K562 (cell line): Measurements from ENCODE around the gene SPATS2. TPM values are rescaled to one million over a fixed set of nuclear protein-coding genes. Genes with fewer than 3 reads are reported as not detected.

Experiments used
- ADNP ChIP-seq: fragments of 200-800 bp; sonication (Bioruptor generic); IDR thresholded peaks from 2 replicates; pipeline ENCODE4 v1.6.1; 2016; ENCODE audit warnings: missing genetic modification characterization, missing compliant biosample characterization
- ARID4B ChIP-seq: sonication (generic); formaldehyde crosslinking; IDR thresholded peaks from 2 replicates; pipeline ENCODE4 v1.8.0; 2022; ENCODE audit warnings: mild to moderate bottlenecking, missing genetic modification reagents
- BHLHE40 ChIP-seq: IDR thresholded peaks from 2 replicates; pipeline ENCODE4 v1.6.1; 2011; ENCODE audit warnings: low read length, improper control_type of control experiment
- CREB1 ChIP-seq, 2 experiments: sonication (generic) in 1 of 2; formaldehyde crosslinking in 1 of 2; IDR thresholded peaks; 2 replicates each; pipeline versions ENCODE4 v1.6.1 to v1.8.0; 2012 to 2022; ENCODE audit warnings: inconsistent platforms in 1 of 2, mild to moderate bottlenecking in 1 of 2, missing genetic modification reagents in 1 of 2, moderate library complexity in 1 of 2
- GTF2F1 ChIP-seq: IDR thresholded peaks from 2 replicates; pipeline ENCODE4 v1.6.1; 2011; ENCODE audit warnings: low read depth, low read length, improper control_type of control experiment
- HES1 ChIP-seq: fragments of 450-650 bp; IDR thresholded peaks from 2 replicates; pipeline ENCODE4 v1.6.1; 2016; ENCODE audit warnings: low read depth, mild to moderate bottlenecking, moderate library complexity
- MEIS2 ChIP-seq: fragments of 450-650 bp; IDR thresholded peaks from 2 replicates; pipeline ENCODE4 v1.6.1; 2014; ENCODE audit warnings: mild to moderate bottlenecking; ENCODE audit not compliant: partially characterized antibody
- MYNN ChIP-seq, 2 experiments: sonication (generic); formaldehyde crosslinking in 1 of 2; IDR thresholded peaks; 2 replicates each; pipeline versions ENCODE4 v1.5.0 to v1.6.1; 2016 to 2020; ENCODE audit warnings: antibody characterized with exemption in 1 of 2, missing genetic modification reagents in 1 of 2
- NFE2L1 ChIP-seq: fragments of 450-650 bp; IDR thresholded peaks from 2 replicates; pipeline ENCODE4 v1.6.1; 2016; ENCODE audit warnings: missing genetic modification characterization, low read depth, mild to moderate bottlenecking, missing compliant biosample characterization, moderate library complexity, borderline replicate concordance
- SMARCB1 ChIP-seq: IDR thresholded peaks from 2 replicates; pipeline ENCODE4 v1.6.1; 2011; ENCODE audit warnings: improper control_type of control experiment, low read depth; ENCODE audit not compliant: insufficient read length
- SRF ChIP-seq, 2 experiments: fragments of 250-450, 450-650 bp in 1 of 2; sonication (Bioruptor Pico) in 1 of 2; sonication (generic) in 1 of 2; formaldehyde crosslinking; IDR thresholded peaks; 2 replicates each; pipeline versions ENCODE4 v1.5.0 to v1.5.1; 2020 to 2022; ENCODE audit warnings: mild to moderate bottlenecking in 1 of 2, missing genetic modification reagents in 1 of 2
- STAT5B ChIP-seq: fragments of 250-450 bp; sonication (Bioruptor Pico); IDR thresholded peaks from 2 replicates; pipeline ENCODE4 v1.8.0; 2021; ENCODE audit warnings: mild to moderate bottlenecking, inconsistent platforms
- USF2 ChIP-seq: sonication (generic); formaldehyde crosslinking; IDR thresholded peaks from 2 replicates; pipeline ENCODE4 v1.5.0; 2020; ENCODE audit warnings: missing genetic modification reagents
- ZBTB9 ChIP-seq: fragments of 450-650 bp; formaldehyde crosslinking; IDR thresholded peaks from 2 replicates; pipeline ENCODE4 v1.4.0; 2020; ENCODE audit warnings: mild to moderate bottlenecking, moderate library complexity
- ZNF134 ChIP-seq: fragments of 250-450 bp; sonication (Bioruptor Pico); conservative IDR thresholded peaks from 2 replicates; pipeline ENCODE4 v1.4.0; 2020
- ZNF239 ChIP-seq: fragments of 250-450 bp; sonication (Bioruptor Pico); IDR thresholded peaks from 2 replicates; pipeline ENCODE4 v1.4.0; 2020; ENCODE audit warnings: mild to moderate bottlenecking
- ZNF584 ChIP-seq: fragments of 200-800 bp; sonication (Bioruptor generic); IDR thresholded peaks from 2 replicates; pipeline ENCODE4 v1.6.1; 2016; ENCODE audit warnings: low read depth, mild to moderate bottlenecking, missing genetic modification characterization, missing compliant biosample characterization
- polyA plus RNA-seq, 8 experiments: library from polyadenylated mRNA; depleted of rRNA in 4 of 8; stranded (reverse) in 5 of 8; unstranded in 3 of 8; fragments of >200 nt; fragmentation: Nextera tagmentation in 2 of 8; fragmentation: Illumina TruSeq in 1 of 8; extraction: Ambion mirVana in 2 of 8; extraction: Trizol in 1 of 8; gene quantifications; 2 replicates each; pipeline versions ENCODE4 v1.2.1 to v1.2.3, GENCODE V29; 2011 to 2014; ENCODE audit warnings: inconsistent platforms in 1 of 8, missing spikeins in 1 of 8
- total RNA-seq, 7 experiments: library from RNA; depleted of rRNA in 6 of 7; stranded (reverse); fragments of >200 nt in 6 of 7; fragmentation: Illumina TruSeq in 2 of 7; extraction: Trizol in 2 of 7; gene quantifications; 2 replicates each; pipeline versions ENCODE4 v1.2.1 to v1.2.3, GENCODE V29; 2011 to 2021; ENCODE audit warnings: low replicate concordance in 1 of 7
- TF ChIP-seq, protein P1 (sequence below), 2 experiments: fragments of 450-650 bp; IDR thresholded peaks; 2 replicates each; pipeline ENCODE4 v1.6.1; 2016

SPATS2 gene
- total and polyA plus RNA-seq, 9 of the 15 experiments (the other 6 are each of a cell fraction or from before 2014, with no cell fraction given): 5.4 to 48.2 (median 17.5) TPM

- peak; percentile 35 for TF ChIP-seq BHLHE40
- TF ChIP-seq MYNN (IDR thresholded peaks at IDR 0.05): 0 out of 2 replicates have a peak, but pooled peaks have one; percentile 20
- TF ChIP-seq MYNN (CRISPR knock-in tag; IDR thresholded peaks at IDR 0.05): no peak
- TF ChIP-seq NFE2L1 (tag): no peak
- no peak for TF ChIP-seq ZNF239 (CRISPR knock-in tag)
- TF ChIP-seq HES1: no peak
- TF ChIP-seq ARID4B (CRISPR knock-in tag): peak; percentile 38; the same call in 1 of the 2 replicates
- TF ChIP-seq, protein P1, sequence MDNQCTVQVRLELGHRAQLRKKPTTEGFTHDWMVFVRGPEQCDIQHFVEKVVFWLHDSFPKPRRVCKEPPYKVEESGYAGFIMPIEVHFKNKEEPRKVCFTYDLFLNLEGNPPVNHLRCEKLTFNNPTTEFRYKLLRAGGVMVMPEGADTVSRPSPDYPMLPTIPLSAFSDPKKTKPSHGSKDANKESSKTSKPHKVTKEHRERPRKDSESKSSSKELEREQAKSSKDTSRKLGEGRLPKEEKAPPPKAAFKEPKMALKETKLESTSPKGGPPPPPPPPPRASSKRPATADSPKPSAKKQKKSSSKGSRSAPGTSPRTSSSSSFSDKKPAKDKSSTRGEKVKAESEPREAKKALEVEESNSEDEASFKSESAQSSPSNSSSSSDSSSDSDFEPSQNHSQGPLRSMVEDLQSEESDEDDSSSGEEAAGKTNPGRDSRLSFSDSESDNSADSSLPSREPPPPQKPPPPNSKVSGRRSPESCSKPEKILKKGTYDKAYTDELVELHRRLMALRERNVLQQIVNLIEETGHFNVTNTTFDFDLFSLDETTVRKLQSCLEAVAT (IDR thresholded peaks at IDR 0.05): no peak
- TF ChIP-seq ZBTB9 (CRISPR knock-in tag): no peak
- no peak for TF ChIP-seq USF2 (CRISPR knock-in tag)
- no peak for TF ChIP-seq SMARCB1
- no peak for TF ChIP-seq CREB1 (IDR thresholded peaks at IDR 0.05)
- TF ChIP-seq CREB1 (CRISPR knock-in tag; IDR thresholded peaks at IDR 0.05): 0 out of 2 replicates have a peak, but pooled peaks have one; percentile 13
- TF ChIP-seq ZNF134 (CRISPR knock-in tag): no peak
- no peak for TF ChIP-seq MEIS2
- no peak for TF ChIP-seq STAT5B (CRISPR knock-in tag)
- TF ChIP-seq ZNF584: no peak
- TF ChIP-seq ADNP: no peak
- TF ChIP-seq SRF (CRISPR knock-in tag; IDR thresholded peaks at IDR 0.05): no peak
- no peak for TF ChIP-seq GTF2F1
These were observed 35.7 kb upstream of the SPATS2 start (continued) for GRCh38 chr12:49331380-49332222.
